GM21526 (cell line): ENCODE results near the gene OXTR.
"Not testable (repeated sequence)": the region's sequence is repeated elsewhere in the genome, so short reads cannot be mapped to it uniquely, and the experiment has no call there.

ENCODE experiments used
- ATAC-seq: cut with Tn5 transposase; IDR thresholded peaks from one replicate; pipeline ENCODE4 v1.9.1; 2021; ENCODE audit warnings: moderate library complexity; ENCODE audit not compliant: unreplicated experiment, low FRiP score

The OXTR gene

DNA sequence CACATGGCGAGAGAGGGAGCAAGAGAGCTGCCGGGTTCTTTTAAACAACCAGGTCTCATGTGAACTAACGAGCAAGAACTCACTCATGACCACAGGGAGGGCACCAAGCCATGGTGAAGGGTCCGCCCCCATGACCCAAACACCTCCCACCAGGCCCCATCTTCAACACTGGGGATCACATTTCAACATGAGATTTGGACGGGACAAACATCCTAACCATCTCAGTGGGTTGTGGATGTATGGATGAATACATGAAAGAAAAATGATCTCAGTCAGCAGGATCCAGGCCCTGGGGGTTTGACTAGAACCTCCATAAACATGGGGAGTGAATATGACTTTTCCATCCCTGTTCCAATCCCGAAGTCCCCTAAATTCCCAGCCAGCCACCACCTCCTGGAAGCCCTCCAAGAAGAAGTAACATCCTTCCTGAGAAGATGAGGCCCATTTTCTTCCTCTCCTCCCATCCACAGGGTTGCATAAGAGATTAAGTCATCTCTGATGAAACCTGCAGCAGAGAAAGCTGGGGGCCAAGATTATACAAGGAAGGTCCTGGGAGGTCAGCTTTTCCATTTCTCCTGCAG, 26.3 kb downstream of the OXTR start:
- no peak for ATAC-seq

- ATAC-seq, result no peak
These were observed 27.7 kb downstream of the OXTR start for GRCh38 chr3:8741581-8742261.

DNA sequence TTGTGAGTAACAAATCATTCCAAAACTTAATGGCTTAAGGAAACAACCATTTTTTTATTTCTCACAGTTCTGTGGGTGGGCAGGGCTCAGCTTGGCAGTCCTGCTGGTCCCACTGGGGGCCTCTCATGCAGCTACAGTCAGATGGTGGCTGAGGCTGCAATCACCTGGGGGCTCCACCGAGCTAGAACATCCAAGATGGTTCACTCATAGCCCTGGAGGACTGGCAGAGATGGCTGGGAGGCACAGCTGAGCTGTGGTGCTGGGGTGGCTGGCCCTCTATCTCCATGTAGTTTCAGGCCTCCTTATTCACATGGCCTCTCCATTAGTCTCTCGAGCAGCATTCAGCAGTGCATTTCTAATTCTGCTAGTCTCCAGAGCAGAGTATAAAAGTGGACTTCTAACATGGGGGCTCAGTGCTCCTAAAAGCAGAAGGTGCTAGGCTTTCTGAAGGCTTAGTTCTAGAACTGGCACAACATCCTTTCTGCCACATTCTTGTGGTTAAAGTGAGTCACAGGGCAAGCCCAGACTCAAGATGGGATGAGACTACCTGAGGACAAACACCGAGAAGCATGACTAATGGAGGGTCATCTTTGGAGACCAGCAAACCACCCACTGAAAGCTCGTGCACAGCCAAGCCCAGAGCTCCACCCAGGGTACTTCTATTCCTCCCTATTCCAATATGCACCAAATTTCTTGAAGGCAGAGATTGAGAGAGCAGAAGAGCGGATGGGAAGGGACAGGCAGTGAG, 29.5 kb downstream of the OXTR start:
- no peak for ATAC-seq

DNA sequence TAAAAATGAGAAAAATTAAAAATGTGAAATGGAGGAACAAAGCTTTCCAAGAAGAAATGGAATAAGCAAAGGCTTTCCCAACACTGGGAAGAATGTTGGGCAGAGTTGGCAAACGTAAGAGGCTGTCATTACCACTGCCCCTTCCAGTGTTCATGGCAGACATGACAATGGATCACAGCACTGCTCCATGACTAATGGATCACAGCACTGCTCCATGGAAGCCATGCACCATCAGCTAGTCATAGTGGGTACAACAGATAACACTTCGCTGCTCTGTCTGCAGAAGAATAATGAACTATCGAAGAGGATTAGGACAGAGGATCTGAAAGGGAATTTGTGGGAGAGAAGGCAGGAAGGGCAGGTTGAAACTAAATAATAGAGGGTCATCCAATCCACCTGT, 30.8 kb downstream of the OXTR start:
- ATAC-seq, result no peak

GRCh38 chr3:8737823-8738222, 31.6 kb downstream of the OXTR start:
- ATAC-seq, result no peak

DNA sequence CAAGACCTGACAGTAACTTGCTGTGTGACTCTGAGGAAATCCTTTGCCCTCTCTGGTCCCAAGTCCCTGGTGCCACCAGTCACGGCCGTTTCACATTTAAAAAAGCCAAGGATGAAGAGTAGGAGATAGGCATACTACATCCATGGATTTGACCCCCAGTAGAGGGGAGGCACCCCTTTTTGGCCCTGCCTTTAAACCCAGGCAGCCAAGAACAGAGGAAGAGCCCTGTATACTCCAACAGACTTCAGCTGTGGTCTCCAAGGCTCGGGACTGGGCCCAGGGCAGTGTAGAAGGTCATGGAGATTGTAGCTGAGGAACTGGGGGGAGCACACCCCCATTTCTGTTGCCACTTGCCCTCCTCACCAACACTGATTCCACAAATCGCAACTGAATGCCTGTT, 32.1 kb downstream of the OXTR start:
- no peak for ATAC-seq

GRCh38 chr3:8736436-8736835, 33.0 kb downstream of the OXTR start:
- no peak for ATAC-seq

GRCh38 chr3:8734908-8735307, 34.5 kb downstream of the OXTR start:
- no peak for ATAC-seq

DNA sequence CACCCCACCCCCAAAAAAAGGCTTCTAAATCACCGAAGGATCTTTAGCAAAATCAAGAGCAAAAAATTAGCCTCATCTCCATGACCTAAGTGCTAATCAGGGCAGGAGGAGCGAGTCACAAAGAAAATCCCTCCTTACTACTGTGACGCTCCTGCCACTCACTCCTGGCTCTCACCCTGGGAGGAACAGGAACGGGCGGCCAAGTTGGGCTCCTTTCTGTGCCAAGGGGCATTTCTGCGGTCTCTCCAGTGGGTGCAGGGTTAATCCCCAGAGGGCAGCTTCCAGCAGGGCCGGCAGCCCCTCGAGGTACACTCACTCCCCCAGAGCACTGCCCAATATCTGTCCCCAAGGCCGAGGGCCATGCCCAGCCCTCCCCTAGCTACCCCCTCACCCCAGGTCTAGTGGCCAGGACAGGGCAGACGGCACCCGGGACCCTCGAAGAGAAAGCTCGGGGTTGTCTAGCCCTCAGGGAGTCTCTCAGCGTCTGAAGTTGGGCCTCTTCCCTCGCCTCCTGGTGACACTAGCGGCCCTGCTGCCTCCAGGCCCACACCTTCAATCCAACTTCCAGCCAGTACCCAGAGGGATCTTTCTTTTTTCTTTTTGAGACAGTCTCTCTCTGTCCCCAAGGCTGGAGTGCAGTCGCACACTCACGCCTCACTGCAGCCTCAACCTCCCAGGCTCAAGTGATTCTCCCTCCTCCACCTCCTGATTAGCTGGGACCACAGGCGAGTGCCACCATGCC, 35.1 kb downstream of the OXTR start:
- ATAC-seq, result no peak

DNA sequence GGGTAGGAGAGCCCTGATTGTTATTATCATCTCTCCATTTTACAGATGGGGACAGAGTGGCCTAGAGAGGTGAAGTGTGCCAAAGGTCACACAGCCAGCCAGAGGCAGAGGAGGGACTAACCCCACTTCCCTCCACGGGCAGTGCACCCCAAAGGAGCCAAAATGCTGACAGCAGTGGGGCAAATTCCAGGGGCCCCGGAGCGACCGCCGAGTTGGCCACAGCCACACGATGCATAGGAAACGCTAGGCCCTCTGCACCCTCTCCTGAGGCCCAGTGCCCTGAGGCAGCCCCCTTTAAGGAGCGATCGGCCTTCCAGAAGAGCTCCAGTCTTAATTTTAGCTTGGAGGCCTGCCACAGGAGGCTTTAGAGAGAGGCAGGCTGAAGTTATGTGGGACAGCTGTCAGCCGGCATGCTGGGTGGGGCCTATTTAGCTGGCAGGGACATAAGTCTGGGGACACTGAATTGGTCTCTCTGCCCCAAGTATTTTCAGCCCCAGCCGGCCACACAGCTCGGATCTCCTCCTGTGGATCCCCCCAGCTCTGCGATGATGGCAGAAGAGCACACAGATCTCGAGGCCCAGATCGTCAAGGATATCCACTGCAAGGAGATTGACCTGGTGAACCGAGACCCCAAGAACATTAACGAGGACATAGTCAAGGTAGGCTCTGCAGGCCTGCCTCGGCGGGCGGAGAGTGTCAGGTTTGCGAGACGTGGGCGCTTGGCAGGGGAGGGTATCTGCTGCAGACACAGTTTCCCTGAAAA, 35.9 kb downstream of the OXTR start, which contains the start of gene CAV3:
TSS of gene CAV3 (plus strand) at position 471 of the 763 bp plus-strand sequence. CDS start at position 546, 75 bp downstream.
- ATAC-seq, result no peak

- ATAC-seq, result no peak
These were observed 37.0 kb downstream of the OXTR start for GRCh38 chr3:8732413-8732812.

- ATAC-seq, result no peak
These were observed 38.8 kb downstream of the OXTR start for GRCh38 chr3:8730656-8731055.

- no peak for ATAC-seq
These were observed 39.9 kb downstream of the OXTR start for GRCh38 chr3:8729479-8729878.

- no peak for ATAC-seq
These were observed 41.6 kb downstream of the OXTR start for GRCh38 chr3:8727605-8728512.

DNA sequence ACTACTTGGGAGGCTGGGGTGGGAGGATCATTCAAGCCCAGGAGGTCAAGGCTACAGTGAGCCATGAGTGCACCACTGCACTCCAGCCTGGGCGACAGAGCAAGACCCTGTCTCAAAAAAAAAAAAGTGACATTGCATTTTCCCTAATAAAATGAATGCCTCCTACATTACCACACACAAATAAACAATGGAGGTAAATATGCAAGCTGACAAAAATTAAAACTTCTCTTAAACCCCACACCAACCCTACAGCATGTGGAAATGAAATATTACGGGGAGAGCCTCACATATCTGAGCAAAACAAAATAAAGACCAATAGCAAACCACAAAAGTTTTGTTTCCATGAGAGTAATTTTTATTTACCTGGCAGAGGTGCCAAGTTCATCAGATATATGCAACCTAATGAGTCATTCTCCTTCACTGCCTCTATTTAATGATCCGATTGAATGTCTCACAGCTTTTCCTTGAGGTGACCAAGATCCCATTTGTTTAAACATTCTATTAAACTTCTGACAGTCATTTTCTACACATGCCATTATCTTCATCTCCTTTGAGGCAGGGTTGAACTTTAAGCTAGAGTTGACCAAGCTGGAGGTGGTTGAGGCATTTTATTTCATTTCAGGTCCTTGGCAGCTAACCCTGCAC, 45.2 kb downstream of the OXTR start:
- ATAC-seq, result no peak

DNA sequence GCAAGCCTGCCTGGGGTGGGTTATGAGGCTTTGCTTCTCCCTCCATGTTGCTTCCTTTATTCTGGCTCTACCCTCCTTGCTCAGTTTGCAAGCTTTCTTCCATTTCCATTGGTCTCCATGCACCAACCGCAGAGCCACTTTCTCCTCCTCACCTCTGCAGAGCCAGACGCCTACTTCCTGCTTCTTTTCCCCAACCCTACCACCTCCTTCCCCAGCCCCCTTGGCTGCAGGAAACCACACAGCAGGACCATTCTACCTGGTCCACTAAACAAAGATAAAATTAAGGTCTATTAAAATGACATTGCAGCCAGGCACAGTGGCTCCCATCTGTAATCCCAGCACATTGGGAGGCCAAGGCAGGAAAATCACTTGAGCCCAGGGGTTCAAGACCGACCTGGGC, 45.8 kb downstream of the OXTR start:
- ATAC-seq, result no peak

- no peak for ATAC-seq
These were observed 46.6 kb downstream of the OXTR start for GRCh38 chr3:8722808-8723207.

DNA sequence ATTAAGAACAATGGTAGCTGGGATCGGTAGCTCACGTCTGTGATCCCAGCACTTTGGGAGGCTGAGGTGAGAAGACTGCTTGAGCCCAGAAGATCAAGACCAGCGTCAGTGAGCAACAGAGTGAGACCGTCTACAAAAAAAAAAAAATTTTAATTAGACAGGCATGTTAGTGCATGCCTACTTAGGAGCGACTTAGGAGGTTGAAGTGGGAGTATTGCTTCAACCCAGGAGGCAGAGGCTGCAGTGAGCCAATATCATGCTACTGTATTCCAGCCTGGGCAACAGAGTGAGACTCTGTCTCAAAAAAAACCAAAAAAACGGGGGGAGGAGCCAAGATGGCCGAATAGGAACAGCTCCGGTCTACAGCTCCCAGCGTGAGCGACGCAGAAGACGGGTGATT, 53.7 kb downstream of the OXTR start:
- not testable (repeated sequence) for ATAC-seq
